Thoracic aorta (tissue), 2 donors: ENCODE results near the gene VPS45. TPM values are rescaled to one million over a fixed set of nuclear protein-coding genes. Genes with fewer than 3 reads are reported as not detected.
A peak's percentile ranks its signal among the peaks of the same experiment; 100 is the strongest.
"Not testable (repeated sequence)": the region's sequence is repeated elsewhere in the genome, so short reads cannot be mapped to it uniquely, and the experiment has no call there.

ENCODE experiments used
- ATAC-seq: fragments of 150-250 bp; one replicate; pipeline ENCODE4 v1.8.0; 2017; ENCODE audit warnings: low read depth; ENCODE audit not compliant: insufficient number of reproducible peaks, low FRiP score
- DNase-seq: peaks from one replicate; pipeline ENCODE4 v3.0.0-alpha.2; 2020; ENCODE audit warnings: low spot score
- H3K27ac ChIP-seq, 2 donors: fragments of 200-600 bp; sonication (generic); 1 replicate in 1 of 2; 2 replicates in 1 of 2; pipeline ENCODE4 v1.5.1; 2016; ENCODE audit warnings: mild to moderate bottlenecking in 2 of 2, moderate library complexity in 2 of 2
- H3K27me3 ChIP-seq: fragments of 200-600 bp; sonication (generic); replicated peaks from 2 replicates; pipeline ENCODE4 v1.6.0; 2016; ENCODE audit warnings: mild to moderate bottlenecking; ENCODE audit not compliant: insufficient read depth
- H3K36me3 ChIP-seq: fragments of 200-600 bp; sonication (generic); one replicate; pipeline ENCODE4 v1.5.1; 2016
- H3K4me1 ChIP-seq, 2 donors: fragments of 200-600 bp; sonication (generic); 1 replicate in 1 of 2; 2 replicates in 1 of 2; pipeline versions ENCODE4 v1.5.1 to v1.6.0; 2016; ENCODE audit warnings: low read depth in 2 of 2, mild to moderate bottlenecking in 1 of 2; ENCODE audit not compliant: control insufficient read depth in 1 of 2
- H3K4me3 ChIP-seq: fragments of 200-600 bp; sonication (generic); 2 replicates; pipeline ENCODE4 v1.5.1; 2016; ENCODE audit warnings: mild to moderate bottlenecking
- H3K9me3 ChIP-seq: fragments of 200-600 bp; sonication (generic); 2 replicates; pipeline ENCODE4 v1.5.1; 2016
- CTCF ChIP-seq: fragments of 200-600 bp; sonication (generic); IDR thresholded peaks from one replicate; pipeline ENCODE4 v1.5.1; 2019; ENCODE audit warnings: antibody characterized with exemption
- total RNA-seq, 2 donors: library from RNA; depleted of rRNA; stranded (reverse); fragments of >200 nt; gene quantifications; one replicate each; pipeline versions ENCODE4 v1.1.0 to v1.2.3, GENCODE V29; 2016

Gene VPS45
- total RNA-seq, 2 donors from 2014 or later, result 46.2 to 68.9 TPM

- ATAC-seq, result no peak
- H3K36me3 ChIP-seq, result no peaks in the 10 kb centered on the region
- no peak for DNase-seq
- TF ChIP-seq CTCF, result no peak
- no peaks in the 10 kb centered on the region for H3K27me3 ChIP-seq
- H3K27ac ChIP-seq, result no peak overlapping the region
- H3K4me3 ChIP-seq, result no peak overlapping the region
- H3K9me3 ChIP-seq, result no peaks in the 10 kb centered on the region
- H3K4me1 ChIP-seq, result no peaks in the 10 kb centered on the region
These were observed 60.3 kb downstream of the VPS45 start for GRCh38 chr1:150127868-150128267.

DNA sequence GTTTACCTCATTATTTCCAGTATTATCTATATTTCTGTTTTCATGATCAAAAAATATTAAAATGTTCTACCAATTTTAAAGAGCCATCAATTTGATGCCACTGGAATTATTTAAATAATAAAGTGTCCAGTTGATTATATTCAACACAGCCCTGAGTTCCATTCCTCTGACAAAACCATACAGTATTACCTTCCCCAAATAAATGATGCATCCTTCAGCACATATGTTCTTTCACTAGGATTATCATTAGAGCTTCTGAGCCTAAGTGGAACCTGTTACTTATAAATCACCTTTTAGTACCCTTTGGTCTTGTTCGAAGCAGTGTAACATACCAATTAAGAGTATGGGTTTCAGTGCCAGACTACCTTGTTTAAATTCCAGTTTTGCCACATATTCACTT, 64.8 kb downstream of the VPS45 start:
- Histone ChIP-seq H3K27ac (no peak overlapping the region), H3K9me3 (no peaks in the 10 kb centered on the region), H3K4me3 (no peak overlapping the region), H3K4me1 (no peaks in the 10 kb centered on the region), H3K36me3 (no peaks in the 10 kb centered on the region), H3K27me3 (no peaks in the 10 kb centered on the region)
- ATAC-seq, result no peak
- DNase-seq, result no peak
- TF ChIP-seq CTCF, result no peak

- no peaks in the 10 kb centered on the region for H3K36me3 ChIP-seq
- H3K27me3 ChIP-seq, result no peaks in the 10 kb centered on the region
- no peaks in the 10 kb centered on the region for H3K9me3 ChIP-seq
- no peak overlapping the region for H3K27ac ChIP-seq
- H3K4me1 ChIP-seq, result peaks cover 0 to 9% of the 10 kb centered on the region in 2 donors
- DNase-seq (no peak), ATAC-seq (no peak)
- no peak overlapping the region for H3K4me3 ChIP-seq
- TF ChIP-seq CTCF, result no peak
These were observed 67.0 kb downstream of the VPS45 start for GRCh38 chr1:150134537-150134936.

DNA sequence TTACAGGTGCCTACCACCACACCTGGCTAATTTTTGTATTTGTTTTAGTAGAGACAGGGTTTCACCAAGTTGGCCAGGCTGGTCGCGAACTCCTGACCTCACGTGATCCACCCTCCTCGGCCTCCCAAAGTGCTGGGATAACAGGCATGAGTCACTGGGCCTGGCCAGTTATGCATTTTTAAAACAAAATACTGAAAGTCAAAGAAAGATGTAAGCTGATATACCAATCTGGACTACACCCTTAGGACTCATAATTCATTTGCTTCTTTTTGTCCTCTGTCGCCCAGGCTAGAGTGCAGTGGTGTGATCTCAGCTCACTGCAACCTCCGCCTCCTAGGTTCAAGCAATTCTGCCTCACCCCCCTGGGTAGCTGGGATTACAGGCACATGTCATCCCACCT, 67.8 kb downstream of the VPS45 start:
- not testable (repeated sequence) for H3K4me3 ChIP-seq, H3K27ac ChIP-seq, H3K27me3 ChIP-seq, DNase-seq, H3K9me3 ChIP-seq, H3K4me1 ChIP-seq, H3K36me3 ChIP-seq, ATAC-seq

DNA sequence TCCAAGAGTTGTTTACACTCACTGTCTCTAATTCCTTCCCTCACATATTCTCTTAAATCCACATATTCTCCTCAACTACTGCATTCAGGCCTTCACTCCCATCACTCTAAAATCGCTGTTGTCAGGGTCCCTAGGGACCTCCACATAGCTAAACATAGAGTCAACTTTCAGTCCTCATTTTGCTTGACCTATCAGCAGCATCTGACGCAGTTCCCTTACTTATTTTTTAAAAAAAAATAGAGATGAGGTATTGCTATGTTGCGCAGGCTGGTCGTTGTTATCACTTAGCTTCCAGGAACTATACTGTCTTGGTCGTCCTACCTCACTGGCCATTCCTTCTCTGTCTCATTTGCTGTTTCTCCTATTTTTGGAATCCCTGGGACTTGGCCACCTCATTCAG, 70.5 kb downstream of the VPS45 start:
- H3K4me3 ChIP-seq, result no peak overlapping the region
- ATAC-seq, result no peak
- H3K36me3 ChIP-seq, result no peaks in the 10 kb centered on the region
- H3K27ac ChIP-seq, result peak overlapping the region in 1 of 2 donors; percentile 6
- H3K4me1 ChIP-seq, result peaks cover 0 to 9% of the 10 kb centered on the region in 2 donors
- no peaks in the 10 kb centered on the region for H3K27me3 ChIP-seq
- no peak for TF ChIP-seq CTCF
- no peaks in the 10 kb centered on the region for H3K9me3 ChIP-seq
- DNase-seq, result no peak

- H3K36me3 ChIP-seq, result no peaks in the 10 kb centered on the region
- DNase-seq (no peak), ATAC-seq (no peak)
- no peaks in the 10 kb centered on the region for H3K9me3 ChIP-seq
- H3K27me3 ChIP-seq, result no peaks in the 10 kb centered on the region
- H3K27ac ChIP-seq, result no peak overlapping the region
- H3K4me1 ChIP-seq, result peaks cover 0 to 9% of the 10 kb centered on the region in 2 donors
- no peak overlapping the region for H3K4me3 ChIP-seq
- TF ChIP-seq CTCF, result no peak
These were observed 73.9 kb downstream of the VPS45 start for GRCh38 chr1:150141452-150141851.
